ENCODE results near the gene MAD2L2.
A peak's percentile ranks its signal among the peaks of the same experiment; 100 is the strongest.

The MAD2L2 gene

GRCh38 chr1:11681071-11681771, at the start of gene MAD2L2:
TSS of gene MAD2L2 (minus strand) at chr1:11681148. CDS start at chr1:11680601, 547 bp downstream.
- in situ Hi-C loops (cut with HindIII; ENCODE audit: low sequenced_read_pairs), result no loop called here
- H3K4me3 ChIP-seq (ENCODE audit: low read depth, low read length), result peak within 1 kb of the TSS; percentile 88
- no peak for TF ChIP-seq CTCF (IDR thresholded peaks at IDR 0.05; ENCODE audit: low read depth, low read length, missing control alignments)
- DNase-seq (ENCODE audit: low read depth), result no peak

GRCh38 chr1:11730429-11730891, 49.5 kb upstream of the MAD2L2 start:
- TF ChIP-seq CTCF (IDR thresholded peaks at IDR 0.05; ENCODE audit: low read depth, low read length, missing control alignments), result no peak
- DNase-seq (ENCODE audit: low read depth), result no peak
- H3K4me3 ChIP-seq (ENCODE audit: low read depth, low read length), result no peak overlapping the region
- in situ Hi-C loops (cut with HindIII; ENCODE audit: low sequenced_read_pairs), result no loop called here

GRCh38 chr1:11729498-11730428, 48.8 kb upstream of the MAD2L2 start:
- in situ Hi-C loops (cut with HindIII; ENCODE audit: low sequenced_read_pairs), result no loop called here
- no peak overlapping the region for H3K4me3 ChIP-seq (ENCODE audit: low read depth, low read length)

GRCh38 chr1:11729155-11729497, 48.2 kb upstream of the MAD2L2 start:
- TF ChIP-seq CTCF (IDR thresholded peaks at IDR 0.05; ENCODE audit: low read depth, low read length, missing control alignments), result no peak
- in situ Hi-C loops (cut with HindIII; ENCODE audit: low sequenced_read_pairs), result no loop called here
- no peak for DNase-seq (ENCODE audit: low read depth)
- H3K4me3 ChIP-seq (ENCODE audit: low read depth, low read length), result no peak overlapping the region

More at GRCh38 chr1:11729498-11730428, 48.8 kb upstream of the MAD2L2 start:
- no peak for TF ChIP-seq CTCF (IDR thresholded peaks at IDR 0.05; ENCODE audit: low read depth, low read length, missing control alignments)
- DNase-seq (ENCODE audit: low read depth), result no peak

GRCh38 chr1:11728126-11728806, 47.3 kb upstream of the MAD2L2 start:
- no peak overlapping the region for H3K4me3 ChIP-seq (ENCODE audit: low read depth, low read length)
- TF ChIP-seq CTCF (IDR thresholded peaks at IDR 0.05; ENCODE audit: low read depth, low read length, missing control alignments), result no peak
- in situ Hi-C loops (cut with HindIII; ENCODE audit: low sequenced_read_pairs), result no loop called here
- DNase-seq (ENCODE audit: low read depth), result no peak

- H3K4me3 ChIP-seq (ENCODE audit: low read depth, low read length), result no peak overlapping the region
- DNase-seq (ENCODE audit: low read depth), result no peak
- in situ Hi-C loops (cut with HindIII; ENCODE audit: low sequenced_read_pairs), result no loop called here
- TF ChIP-seq CTCF (IDR thresholded peaks at IDR 0.05; ENCODE audit: low read depth, low read length, missing control alignments), result no peak
Measured at GRCh38 chr1:11727119-11727518, 46.2 kb upstream of the MAD2L2 start.
